ENCODE results near the gene TBC1D22A. TPM values are rescaled to one million over a fixed set of nuclear protein-coding genes. Genes with fewer than 3 reads are reported as not detected.

TBC1D22A gene
- total and polyA plus RNA-seq, 9 of the 15 experiments (the other 6 are each of a cell fraction or from before 2014, with no cell fraction given): 0.20 to 11.5 (median 5.2) TPM

DNA sequence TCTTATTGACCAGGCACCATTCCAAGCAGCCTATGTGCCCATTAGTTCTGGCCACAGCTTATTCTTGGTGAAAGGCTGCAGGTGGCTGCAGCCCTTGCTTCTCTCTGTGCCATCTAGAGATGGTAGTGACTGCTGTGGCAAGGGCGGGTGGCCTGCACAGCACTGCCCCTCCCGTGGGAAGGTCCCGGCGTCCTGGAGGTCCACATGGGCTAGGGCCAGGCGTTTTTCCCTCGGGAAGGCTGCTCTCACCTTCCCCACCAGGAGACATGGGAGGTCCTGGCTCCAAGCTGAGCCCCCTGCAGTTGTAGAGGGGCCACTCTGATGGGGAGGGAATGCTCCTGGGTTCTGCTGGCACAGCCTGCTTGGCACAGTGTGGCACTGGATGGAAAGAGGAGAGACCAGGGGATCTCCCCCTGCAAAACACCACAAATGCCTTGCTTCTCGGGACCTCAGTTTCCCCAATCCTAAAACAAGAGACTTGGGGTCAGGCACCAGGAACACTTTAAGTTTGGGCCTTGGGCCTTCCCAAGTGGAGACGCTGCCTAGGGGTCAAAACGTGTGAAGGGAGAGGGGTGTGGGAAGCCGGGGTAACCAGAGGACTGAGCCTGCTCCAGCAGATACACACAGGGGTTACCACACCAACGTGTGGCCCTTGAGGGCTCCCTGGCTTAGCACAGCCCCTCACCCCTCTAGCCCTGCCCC is 10.0 kb upstream of the TBC1D22A start:
- Histone ChIP-seq H3K9me1 (ENCODE audit: control insufficient read depth, insufficient read depth, low read length) (no peaks in the 10 kb centered on the region), H3K27me3 (ENCODE audit: control insufficient read depth in 2 of 2, insufficient read depth in 2 of 2, low read length in 2 of 2) (peaks cover 2 to 9% of the 10 kb centered on the region in 2 experiments; a peak in 2 of 5 replicates), H3K9me3 (replicated peaks; ENCODE audit: control insufficient read depth, insufficient read depth, low read depth, low read length) (peaks cover 10% of the 10 kb centered on the region), H2AFZ (ENCODE audit: low read depth, low read length) (no peak overlapping the region), H3K9ac (ENCODE audit: insufficient read depth in 1 of 2, low read depth in 2 of 2, low read length in 2 of 2) (no peak overlapping the region), H3K4me3 (no peak overlapping the region), H3K79me2 (ENCODE audit: control insufficient read depth, insufficient read depth, low read length) (no peaks in the 10 kb centered on the region), H3K27ac (ENCODE audit: extremely low read depth, low read depth, low read length) (no peak overlapping the region), H4K20me1 (replicated peaks; ENCODE audit: control insufficient read depth, insufficient read depth, low read length) (no peaks in the 10 kb centered on the region), H3K4me1 (replicated peaks in 1 of 2; ENCODE audit: control insufficient read depth in 2 of 2, insufficient read depth in 2 of 2, low read length in 2 of 2) (peaks cover 17 to 28% of the 10 kb centered on the region in 2 experiments), H3K4me2 (ENCODE audit: insufficient read depth, low read length) (no peak overlapping the region), H3K36me3 (ENCODE audit: control insufficient read depth, insufficient read depth, low read length) (no peaks in the 10 kb centered on the region)
- BruUV-seq (replicated peaks): no TSS peak
- in situ Hi-C loops (cut with MboI): no loop called here
- 53% methylated on average over 7 of the region's 11 CpGs for WGBS (ENCODE audit: insufficient coverage, low coverage, missing lambda C conversion rate)
- FAIRE-seq (no peak), DNase-seq (ENCODE audit: extremely low read depth in 1 of 4, low spot score in 3 of 4) (no peak), ATAC-seq (no peak)
- ChIA-PET CTCF (ENCODE audit: low intra/inter-chr PET ratio) (no interaction called here), POLR2A (interaction anchor here (4.0 kb wide), 1 partner anchor 9 kb away, joined by 27 read pairs; the partner anchor contains the start of gene TBC1D22A)
- intact Hi-C loops (cut with micrococcal nuclease): no loop called here
- no peak for TF ChIP-seq YY1 (IDR thresholded peaks at IDR 0.05; ENCODE audit: borderline replicate concordance in 1 of 3, control insufficient read depth in 1 of 3, extremely low read depth in 1 of 3, insufficient read depth in 3 of 3, insufficient read length in 1 of 3, insufficient replicate concordance in 2 of 3, low read depth in 1 of 3, low read length in 2 of 3)
- no peak for TF ChIP-seq ZNF224 (CRISPR knock-in tag; IDR thresholded peaks at IDR 0.05)
- TF ChIP-seq, protein P1, sequence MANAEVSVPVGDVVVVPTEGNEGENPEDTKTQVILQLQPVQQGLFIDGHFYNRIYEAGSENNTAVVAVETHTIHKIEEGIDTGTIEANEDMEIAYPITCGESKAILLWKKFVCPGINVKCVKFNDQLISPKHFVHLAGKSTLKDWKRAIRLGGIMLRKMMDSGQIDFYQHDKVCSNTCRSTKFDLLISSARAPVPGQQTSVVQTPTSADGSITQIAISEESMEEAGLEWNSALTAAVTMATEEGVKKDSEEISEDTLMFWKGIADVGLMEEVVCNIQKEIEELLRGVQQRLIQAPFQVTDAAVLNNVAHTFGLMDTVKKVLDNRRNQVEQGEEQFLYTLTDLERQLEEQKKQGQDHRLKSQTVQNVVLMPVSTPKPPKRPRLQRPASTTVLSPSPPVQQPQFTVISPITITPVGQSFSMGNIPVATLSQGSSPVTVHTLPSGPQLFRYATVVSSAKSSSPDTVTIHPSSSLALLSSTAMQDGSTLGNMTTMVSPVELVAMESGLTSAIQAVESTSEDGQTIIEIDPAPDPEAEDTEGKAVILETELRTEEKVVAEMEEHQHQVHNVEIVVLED (CRISPR knock-in tag; IDR thresholded peaks at IDR 0.05): no peak
- no peak for TF ChIP-seq MAFK (IDR thresholded peaks at IDR 0.05; ENCODE audit: low read length)
- no peak for TF ChIP-seq SIN3B (IDR thresholded peaks at IDR 0.05; ENCODE audit: low read depth)
- TF ChIP-seq MXI1 (IDR thresholded peaks at IDR 0.05; ENCODE audit: low read depth, low read length): no peak
- TF ChIP-seq, protein P2, sequence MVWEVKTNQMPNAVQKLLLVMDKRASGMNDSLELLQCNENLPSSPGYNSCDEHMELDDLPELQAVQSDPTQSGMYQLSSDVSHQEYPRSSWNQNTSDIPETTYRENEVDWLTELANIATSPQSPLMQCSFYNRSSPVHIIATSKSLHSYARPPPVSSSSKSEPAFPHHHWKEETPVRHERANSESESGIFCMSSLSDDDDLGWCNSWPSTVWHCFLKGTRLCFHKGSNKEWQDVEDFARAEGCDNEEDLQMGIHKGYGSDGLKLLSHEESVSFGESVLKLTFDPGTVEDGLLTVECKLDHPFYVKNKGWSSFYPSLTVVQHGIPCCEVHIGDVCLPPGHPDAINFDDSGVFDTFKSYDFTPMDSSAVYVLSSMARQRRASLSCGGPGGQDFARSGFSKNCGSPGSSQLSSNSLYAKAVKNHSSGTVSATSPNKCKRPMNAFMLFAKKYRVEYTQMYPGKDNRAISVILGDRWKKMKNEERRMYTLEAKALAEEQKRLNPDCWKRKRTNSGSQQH (CRISPR knock-in tag; IDR thresholded peaks at IDR 0.05): no peak
- TF ChIP-seq, protein P3, sequence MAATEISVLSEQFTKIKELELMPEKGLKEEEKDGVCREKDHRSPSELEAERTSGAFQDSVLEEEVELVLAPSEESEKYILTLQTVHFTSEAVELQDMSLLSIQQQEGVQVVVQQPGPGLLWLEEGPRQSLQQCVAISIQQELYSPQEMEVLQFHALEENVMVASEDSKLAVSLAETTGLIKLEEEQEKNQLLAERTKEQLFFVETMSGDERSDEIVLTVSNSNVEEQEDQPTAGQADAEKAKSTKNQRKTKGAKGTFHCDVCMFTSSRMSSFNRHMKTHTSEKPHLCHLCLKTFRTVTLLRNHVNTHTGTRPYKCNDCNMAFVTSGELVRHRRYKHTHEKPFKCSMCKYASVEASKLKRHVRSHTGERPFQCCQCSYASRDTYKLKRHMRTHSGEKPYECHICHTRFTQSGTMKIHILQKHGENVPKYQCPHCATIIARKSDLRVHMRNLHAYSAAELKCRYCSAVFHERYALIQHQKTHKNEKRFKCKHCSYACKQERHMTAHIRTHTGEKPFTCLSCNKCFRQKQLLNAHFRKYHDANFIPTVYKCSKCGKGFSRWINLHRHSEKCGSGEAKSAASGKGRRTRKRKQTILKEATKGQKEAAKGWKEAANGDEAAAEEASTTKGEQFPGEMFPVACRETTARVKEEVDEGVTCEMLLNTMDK (IDR thresholded peaks at IDR 0.05; ENCODE audit: borderline replicate concordance, insufficient read depth, low read depth, low read length, poor library complexity, severe bottlenecking): no peak
- TF ChIP-seq, protein P4, sequence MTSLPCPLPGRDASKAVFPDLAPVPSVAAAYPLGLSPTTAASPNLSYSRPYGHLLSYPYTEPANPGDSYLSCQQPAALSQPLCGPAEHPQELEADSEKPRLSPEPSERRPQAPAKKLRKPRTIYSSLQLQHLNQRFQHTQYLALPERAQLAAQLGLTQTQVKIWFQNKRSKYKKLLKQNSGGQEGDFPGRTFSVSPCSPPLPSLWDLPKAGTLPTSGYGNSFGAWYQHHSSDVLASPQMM (CRISPR knock-in tag; IDR thresholded peaks at IDR 0.05): no peak
- no peak for TF ChIP-seq FOXJ3 (CRISPR knock-in tag; IDR thresholded peaks at IDR 0.05)
- TF ChIP-seq ZNF253 (CRISPR knock-in tag; conservative IDR thresholded peaks at IDR 0.05): no peak
- TF ChIP-seq ZNF282 (CRISPR knock-in tag; IDR thresholded peaks at IDR 0.05): no peak
- TF ChIP-seq CHCHD3 (CRISPR knock-in tag; IDR thresholded peaks at IDR 0.05): no peak
- no peak for TF ChIP-seq HMG20A (CRISPR knock-in tag; conservative IDR thresholded peaks at IDR 0.05)
- TF ChIP-seq, protein P5, sequence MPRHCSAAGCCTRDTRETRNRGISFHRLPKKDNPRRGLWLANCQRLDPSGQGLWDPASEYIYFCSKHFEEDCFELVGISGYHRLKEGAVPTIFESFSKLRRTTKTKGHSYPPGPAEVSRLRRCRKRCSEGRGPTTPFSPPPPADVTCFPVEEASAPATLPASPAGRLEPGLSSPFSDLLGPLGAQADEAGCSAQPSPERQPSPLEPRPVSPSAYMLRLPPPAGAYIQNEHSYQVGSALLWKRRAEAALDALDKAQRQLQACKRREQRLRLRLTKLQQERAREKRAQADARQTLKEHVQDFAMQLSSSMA (CRISPR knock-in tag; IDR thresholded peaks at IDR 0.05): no peak

Measured in K562 (cell line).